GM19324 (cell line): ENCODE data around the gene ZNF362.
"Not testable (repeated sequence)": the region's sequence is repeated elsewhere in the genome, so short reads cannot be mapped to it uniquely, and the experiment has no call there.

Source experiments
- ATAC-seq: cut with Tn5 transposase; IDR thresholded peaks from one replicate; pipeline ENCODE4 v1.9.1; 2021; ENCODE audit warnings: mild to moderate bottlenecking, moderate library complexity; ENCODE audit not compliant: unreplicated experiment, low FRiP score

Gene ZNF362

DNA sequence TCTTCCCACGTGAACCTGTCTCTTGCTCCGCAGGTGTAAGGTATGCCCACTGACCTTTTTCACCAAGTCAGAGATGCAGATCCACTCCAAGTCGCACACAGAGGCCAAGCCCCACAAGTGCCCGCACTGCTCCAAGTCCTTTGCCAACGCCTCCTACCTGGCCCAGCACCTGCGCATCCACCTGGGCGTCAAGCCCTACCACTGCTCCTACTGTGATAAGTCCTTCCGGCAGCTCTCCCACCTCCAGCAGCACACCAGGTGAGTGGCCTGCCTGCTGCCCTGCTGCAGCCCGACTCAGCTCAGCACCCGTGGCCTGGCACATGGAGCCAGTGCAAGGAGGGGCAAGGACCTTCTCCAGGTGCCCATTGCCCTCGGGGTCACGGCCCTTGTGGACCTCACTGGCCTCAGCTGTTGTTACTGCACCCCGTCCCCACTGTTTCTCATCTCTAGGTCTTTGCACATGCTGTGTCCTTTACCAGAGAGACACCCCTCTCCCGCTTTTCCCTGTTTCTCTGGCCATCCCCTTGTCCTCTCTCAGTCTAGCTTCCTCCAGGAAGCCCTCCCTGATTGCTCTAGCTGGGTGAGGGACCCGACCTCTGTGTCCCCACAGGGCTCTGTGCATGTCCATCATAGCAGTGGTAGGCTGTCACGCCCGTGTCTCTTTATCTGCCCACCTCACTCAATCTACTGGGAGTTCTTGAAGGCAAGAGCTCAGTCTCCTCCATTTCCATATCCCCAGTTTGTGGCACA is 25.4 kb downstream of the ZNF362 start:
- ATAC-seq = no peak

DNA sequence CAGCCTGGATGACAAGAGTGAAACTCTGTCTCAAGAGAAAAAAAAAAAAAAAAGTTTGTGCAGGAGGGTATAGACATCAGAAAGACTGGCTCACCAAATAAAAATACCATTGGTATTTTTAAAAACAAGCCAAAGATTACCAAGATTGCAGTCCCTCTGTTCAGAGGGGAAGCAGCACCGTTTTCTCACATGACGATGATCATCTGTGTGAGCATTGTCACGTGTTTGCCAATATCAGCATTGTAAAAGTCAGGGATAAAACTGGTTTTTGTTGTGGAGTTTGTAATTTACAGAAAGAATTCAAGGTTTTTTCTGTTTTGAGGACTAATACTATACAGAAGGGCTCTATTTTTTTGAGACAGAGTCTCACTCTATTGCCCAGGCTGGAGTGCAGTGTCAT is 26.5 kb downstream of the ZNF362 start:
- ATAC-seq = no peak

- no peak for ATAC-seq
Observed at GRCh38 chr1:33284049-33284448, 27.8 kb downstream of the ZNF362 start.

DNA sequence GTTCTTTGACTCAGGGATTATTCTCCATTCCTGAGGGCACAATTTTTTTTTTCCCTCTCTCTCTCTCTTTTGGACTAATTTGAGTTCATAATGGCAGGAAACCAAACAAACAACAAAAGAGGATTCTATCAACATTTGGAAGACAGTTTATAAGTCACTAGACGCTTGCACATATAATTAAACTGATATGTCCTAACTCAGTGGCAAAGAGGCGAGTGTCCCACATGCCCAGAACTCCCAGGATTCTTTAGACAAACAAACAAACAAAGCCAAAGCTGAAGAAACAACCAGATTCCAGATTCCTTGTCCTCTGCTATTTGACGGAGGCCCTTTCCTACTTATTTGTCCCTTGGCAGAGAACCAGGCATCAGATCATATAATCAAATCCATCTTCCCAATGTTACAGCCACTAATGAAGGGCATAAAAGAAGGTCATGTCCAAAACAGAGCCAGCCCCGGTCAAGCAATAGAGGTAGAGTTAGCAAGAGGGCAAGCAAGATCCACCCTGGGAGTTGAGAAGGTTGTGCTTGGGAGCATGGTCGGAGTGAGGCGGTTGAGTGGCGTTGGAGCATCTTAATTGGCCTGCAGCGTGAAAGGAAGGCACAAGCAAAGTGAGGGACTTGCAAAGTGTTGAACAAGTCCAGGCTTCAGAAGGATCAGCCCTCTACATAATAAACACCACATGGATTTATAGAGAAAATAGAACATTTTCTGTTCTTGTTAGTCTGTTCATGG is 30.3 kb downstream of the ZNF362 start:
- ATAC-seq = no peak

GRCh38 chr1:33287317-33287716 is 31.0 kb downstream of the ZNF362 start:
- ATAC-seq = no peak

DNA sequence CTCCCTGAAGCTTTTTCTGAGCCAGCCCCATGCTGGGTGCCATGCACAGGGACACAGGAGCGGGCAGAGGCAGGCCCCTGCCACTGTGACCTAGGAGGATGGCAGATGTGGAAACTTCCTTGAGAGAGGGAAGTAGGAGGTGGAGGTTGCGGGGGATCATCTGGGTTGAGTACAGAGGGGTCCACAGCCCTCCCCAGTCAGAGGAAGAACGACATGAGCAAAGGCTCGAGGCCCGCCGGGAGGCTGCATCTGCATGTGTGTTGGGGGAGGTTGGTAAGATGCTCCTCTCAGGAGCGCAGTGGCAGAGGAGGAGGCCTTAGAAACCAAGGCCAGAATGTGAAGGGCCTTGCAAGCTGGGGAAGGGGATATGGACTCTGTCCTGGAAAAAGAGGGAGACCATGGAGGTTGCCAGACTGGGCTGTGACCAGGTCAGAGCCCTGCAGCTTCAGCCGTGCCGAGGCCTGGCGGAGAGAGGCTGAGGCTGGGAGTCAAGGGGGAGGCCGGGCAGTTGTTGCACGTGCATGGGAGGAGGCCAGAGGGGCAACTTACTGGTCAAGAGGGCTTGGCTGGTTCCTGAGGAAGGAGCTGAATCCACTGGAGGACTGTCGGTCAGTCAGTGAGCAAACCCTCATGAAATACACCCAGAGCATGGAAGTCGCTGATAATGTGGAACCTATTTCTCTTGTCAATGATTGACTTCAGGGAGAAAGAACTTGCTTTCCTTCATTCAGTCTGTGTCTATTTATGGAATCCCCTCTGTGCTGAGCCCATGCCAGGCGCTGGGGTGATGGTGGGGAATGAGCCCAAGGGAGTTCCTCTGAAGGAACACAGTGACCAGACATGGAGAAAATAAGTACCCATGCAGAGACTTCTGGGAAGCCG is 32.9 kb downstream of the ZNF362 start:
- no peak for ATAC-seq

DNA sequence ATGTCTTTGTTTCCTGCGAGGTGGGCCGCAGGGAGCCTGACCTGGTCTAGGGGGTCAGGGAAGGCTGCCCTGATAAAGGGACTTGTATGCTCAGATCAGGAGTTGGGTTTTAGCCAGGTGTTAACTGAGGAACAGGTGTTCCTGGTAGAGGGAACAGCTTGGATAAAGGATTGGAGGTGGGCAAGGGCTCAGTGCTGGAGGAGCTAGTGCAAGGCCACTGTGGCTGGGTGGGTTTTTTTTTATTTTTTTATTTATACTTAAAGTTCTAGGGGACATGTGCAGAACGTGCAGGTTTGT is 33.5 kb downstream of the ZNF362 start:
- no peak for ATAC-seq

DNA sequence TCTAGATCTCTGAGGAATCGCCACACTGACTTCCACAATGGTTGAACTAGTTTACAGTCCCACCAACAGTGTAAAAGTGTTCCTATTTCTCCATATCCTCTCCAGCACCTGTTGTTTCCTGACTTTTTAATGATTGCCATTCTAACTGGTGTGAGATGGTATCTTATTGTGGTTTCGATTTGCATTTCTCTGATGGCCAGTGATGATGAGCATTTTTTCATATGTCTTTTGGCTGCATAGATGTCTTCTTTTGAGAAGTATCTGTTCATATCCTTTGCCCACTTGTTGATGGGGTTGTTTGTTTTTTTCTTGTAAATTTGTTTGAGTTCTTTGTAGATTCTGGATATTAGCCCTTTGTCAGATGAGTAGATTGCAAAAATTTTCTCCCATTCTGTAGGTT is 34.3 kb downstream of the ZNF362 start:
- not testable (repeated sequence) for ATAC-seq

- ATAC-seq = no peak
Observed at GRCh38 chr1:33292726-33293340, 36.5 kb downstream of the ZNF362 start.

DNA sequence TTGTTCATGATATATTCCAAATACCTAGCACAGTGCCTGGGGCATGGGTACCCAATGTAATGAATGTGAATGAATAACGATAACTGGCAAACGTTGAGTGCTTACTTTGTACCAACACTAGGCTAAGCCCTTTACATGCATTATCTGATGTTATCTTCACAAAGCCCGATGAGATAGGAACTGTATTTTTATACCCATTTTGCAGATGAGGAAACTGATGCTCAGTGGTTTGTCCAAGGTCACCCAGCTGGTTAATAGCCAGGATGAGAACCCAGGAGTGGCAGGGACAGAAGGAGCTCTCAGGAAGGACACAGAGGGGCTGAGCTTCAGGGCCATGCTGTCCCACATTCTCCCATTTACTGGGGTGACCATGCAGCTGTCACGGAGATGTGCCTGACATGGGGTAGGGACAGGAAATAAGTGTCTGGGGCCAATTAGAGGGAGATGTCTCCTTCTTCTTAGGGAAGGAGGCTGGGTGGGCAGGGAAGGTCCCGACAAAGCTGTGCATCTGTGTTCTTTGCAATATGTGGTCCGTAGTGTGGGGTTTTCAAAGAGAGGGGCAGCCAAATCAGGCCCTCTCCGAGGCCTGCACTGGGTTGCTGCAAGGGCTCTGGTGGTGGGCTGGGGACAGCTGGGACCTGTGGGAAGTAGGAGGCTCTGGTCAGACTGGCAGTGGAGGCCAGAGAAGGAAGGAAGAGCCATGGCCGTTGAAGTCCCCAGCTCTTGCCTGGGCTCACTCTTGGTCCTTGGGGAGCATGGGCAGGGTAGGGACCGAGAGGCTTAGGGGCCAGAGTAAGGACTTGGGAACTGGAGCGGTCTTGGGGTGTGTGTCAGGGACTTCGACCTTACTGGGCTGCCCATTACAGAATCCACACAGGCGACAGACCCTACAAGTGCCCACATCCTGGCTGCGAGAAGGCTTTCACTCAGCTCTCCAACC is 38.0 kb downstream of the ZNF362 start:
- ATAC-seq = no peak

- no peak for ATAC-seq
Observed at GRCh38 chr1:33295023-33295422, 38.7 kb downstream of the ZNF362 start.

DNA sequence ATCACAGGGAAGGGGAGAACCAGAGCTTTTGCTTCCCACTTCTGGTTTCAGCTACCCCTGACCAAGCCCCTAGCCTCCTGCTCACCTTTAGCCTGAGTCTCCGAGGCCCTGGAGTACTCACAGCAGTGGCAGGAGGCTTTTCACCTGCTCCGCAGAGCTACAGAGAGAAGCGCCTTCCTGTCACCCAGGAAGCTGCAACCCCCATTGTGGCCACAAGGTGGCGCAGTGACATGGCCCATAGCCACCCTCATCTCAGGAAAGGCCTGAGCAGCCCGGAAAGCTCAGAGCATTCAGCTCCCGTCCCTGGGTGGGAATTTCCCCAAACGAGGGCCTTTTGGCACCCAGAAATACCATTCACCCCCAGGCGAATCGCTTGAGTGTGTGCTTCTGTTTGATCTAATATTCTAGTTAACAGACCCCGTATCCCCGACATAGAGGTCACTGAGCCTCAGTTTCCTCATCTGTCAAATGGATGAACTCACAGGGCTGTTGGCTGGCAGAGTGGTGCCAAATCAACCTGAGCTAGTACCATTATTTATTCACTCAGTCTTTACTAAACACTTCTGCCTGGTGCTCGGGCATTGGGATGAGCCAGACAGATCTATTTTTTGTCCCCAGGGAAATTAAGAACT is 39.3 kb downstream of the ZNF362 start:
- no peak for ATAC-seq

- no peak for ATAC-seq
Observed at GRCh38 chr1:33296082-33296458, 39.8 kb downstream of the ZNF362 start.

- no peak for ATAC-seq
Observed at GRCh38 chr1:33296824-33297223, 40.5 kb downstream of the ZNF362 start.

GRCh38 chr1:33297911-33298622 is 41.8 kb downstream of the ZNF362 start:
- ATAC-seq = no peak

DNA sequence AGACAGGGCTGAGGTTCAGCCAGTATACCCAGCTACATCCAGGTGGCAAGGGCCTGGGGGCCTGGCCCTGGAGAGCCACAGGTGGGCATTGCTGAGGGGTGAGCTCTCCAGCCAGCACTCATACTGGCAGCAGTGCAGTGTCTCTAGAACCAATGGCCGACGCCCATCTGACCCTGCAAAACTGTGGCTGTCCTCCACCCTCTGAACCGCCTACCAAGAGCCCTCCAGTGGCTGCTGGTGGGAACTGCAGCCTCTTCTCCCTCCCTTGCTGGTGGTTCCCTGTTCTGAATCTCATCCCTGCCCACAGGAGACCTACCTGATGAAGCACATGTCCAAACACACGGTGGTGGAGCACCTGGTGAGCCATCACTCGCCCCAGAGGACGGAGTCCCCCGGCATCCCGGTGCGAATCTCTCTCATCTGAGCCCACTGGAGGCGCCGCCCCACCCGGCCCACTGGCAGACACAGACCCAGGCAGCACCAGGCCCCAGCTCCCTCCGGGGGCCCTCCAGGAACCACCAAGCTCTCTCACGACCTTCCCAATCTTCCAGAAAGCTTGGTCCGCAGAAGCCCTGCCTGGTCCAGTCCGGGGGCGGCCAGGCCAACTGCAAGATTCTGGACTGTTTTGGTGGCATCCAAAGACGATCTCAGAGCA is 42.5 kb downstream of the ZNF362 start:
- ATAC-seq = no peak

GRCh38 chr1:33299461-33300155 is 43.3 kb downstream of the ZNF362 start:
- ATAC-seq = no peak

DNA sequence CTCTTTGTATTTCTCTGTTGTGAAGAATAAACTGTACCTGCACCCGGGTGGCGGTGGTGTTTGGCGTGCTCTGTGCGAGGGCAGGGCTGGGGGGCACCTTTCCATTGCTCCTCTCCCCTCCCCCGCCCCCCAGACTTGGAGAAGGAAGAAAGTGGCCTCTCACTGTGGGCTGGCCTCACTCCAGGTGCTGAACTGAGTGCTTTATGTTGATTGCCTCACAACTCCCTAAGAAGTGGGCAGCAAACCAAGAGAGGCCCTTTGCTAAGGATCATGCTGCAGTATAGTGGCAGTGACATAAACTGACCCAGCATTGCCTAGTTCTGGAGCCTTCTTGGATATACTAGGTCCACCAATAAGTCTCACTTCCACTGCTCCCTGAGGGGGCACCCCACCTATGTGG is 44.4 kb downstream of the ZNF362 start:
- ATAC-seq = no peak
